Ishikawa (cell line): Measurements from ENCODE around the gene FAM161B.

Source experiments
- CEBPB ChIP-seq: IDR thresholded peaks from 2 replicates; pipeline ENCODE4 v1.6.1; 2012
- CREB1 ChIP-seq: IDR thresholded peaks from 2 replicates; pipeline ENCODE4 v1.6.1; 2012; ENCODE audit warnings: low read depth
- EGR1 ChIP-seq: IDR thresholded peaks from 2 replicates; pipeline ENCODE4 v1.6.1; 2012
- EP300 ChIP-seq: IDR thresholded peaks from 2 replicates; pipeline ENCODE4 v1.6.1; 2012; ENCODE audit warnings: borderline replicate concordance
- FOXM1 ChIP-seq: IDR thresholded peaks from 2 replicates; pipeline ENCODE4 v1.6.1; 2012; ENCODE audit warnings: low read depth, borderline replicate concordance
- NFIC ChIP-seq: IDR thresholded peaks from 2 replicates; pipeline ENCODE4 v1.6.1; 2012
- RAD21 ChIP-seq: IDR thresholded peaks from 2 replicates; pipeline ENCODE4 v1.6.1; 2012; ENCODE audit warnings: low read depth
- TAF1 ChIP-seq: IDR thresholded peaks from 2 replicates; pipeline ENCODE4 v1.6.1; 2012; ENCODE audit warnings: low read depth, mild to moderate bottlenecking
- TCF12 ChIP-seq: IDR thresholded peaks from 2 replicates; pipeline ENCODE4 v1.6.1; 2012; ENCODE audit warnings: low read depth
- TEAD4 ChIP-seq: IDR thresholded peaks from 2 replicates; pipeline ENCODE4 v1.6.1; 2012
- YY1 ChIP-seq: IDR thresholded peaks from 2 replicates; pipeline ENCODE4 v1.6.1; 2012; ENCODE audit warnings: low read depth
- ZBTB7A ChIP-seq: IDR thresholded peaks from 2 replicates; pipeline ENCODE4 v1.6.1; 2012; ENCODE audit warnings: low read depth
- TF ChIP-seq, protein P1 (sequence below): IDR thresholded peaks from 2 replicates; pipeline ENCODE4 v1.6.1; 2012; ENCODE audit warnings: low read depth, mild to moderate bottlenecking
- TF ChIP-seq, protein P2 (sequence below): IDR thresholded peaks from 2 replicates; pipeline ENCODE4 v1.6.1; 2012
- TF ChIP-seq, protein P3 (sequence below): IDR thresholded peaks from 2 replicates; pipeline ENCODE4 v1.6.1; 2012

The FAM161B gene

DNA sequence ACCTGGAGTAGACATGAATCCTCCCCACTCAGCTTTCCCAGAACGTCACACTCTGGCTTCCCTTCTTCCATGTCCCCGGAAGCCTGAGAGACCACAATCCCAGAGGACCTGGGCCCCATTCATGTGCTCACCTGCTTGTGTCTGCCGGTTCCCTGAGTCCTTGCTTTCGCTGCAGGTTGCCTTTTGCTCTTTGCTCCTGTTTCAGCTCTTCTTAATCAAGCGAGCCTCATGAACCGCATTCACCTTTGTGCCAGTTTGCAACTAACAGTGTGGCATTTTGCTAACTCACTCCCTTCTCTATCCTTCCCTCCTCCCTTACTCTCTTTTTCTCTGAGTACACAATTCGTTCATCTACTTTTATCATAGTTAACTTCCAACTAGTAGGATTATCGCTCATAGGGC lies 46.1 kb upstream of the FAM161B start:
- TF ChIP-seq YY1 (no peak), ZBTB7A (no peak), TEAD4 (no peak), NFIC (no peak), CEBPB (no peak), EP300 (no peak), EGR1 (no peak), RAD21 (no peak), TAF1 (no peak), TCF12 (no peak), FOXM1 (no peak), CREB1 (no peak)
- TF ChIP-seq, protein P1, sequence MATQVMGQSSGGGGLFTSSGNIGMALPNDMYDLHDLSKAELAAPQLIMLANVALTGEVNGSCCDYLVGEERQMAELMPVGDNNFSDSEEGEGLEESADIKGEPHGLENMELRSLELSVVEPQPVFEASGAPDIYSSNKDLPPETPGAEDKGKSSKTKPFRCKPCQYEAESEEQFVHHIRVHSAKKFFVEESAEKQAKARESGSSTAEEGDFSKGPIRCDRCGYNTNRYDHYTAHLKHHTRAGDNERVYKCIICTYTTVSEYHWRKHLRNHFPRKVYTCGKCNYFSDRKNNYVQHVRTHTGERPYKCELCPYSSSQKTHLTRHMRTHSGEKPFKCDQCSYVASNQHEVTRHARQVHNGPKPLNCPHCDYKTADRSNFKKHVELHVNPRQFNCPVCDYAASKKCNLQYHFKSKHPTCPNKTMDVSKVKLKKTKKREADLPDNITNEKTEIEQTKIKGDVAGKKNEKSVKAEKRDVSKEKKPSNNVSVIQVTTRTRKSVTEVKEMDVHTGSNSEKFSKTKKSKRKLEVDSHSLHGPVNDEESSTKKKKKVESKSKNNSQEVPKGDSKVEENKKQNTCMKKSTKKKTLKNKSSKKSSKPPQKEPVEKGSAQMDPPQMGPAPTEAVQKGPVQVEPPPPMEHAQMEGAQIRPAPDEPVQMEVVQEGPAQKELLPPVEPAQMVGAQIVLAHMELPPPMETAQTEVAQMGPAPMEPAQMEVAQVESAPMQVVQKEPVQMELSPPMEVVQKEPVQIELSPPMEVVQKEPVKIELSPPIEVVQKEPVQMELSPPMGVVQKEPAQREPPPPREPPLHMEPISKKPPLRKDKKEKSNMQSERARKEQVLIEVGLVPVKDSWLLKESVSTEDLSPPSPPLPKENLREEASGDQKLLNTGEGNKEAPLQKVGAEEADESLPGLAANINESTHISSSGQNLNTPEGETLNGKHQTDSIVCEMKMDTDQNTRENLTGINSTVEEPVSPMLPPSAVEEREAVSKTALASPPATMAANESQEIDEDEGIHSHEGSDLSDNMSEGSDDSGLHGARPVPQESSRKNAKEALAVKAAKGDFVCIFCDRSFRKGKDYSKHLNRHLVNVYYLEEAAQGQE: no peak
- TF ChIP-seq, protein P2, sequence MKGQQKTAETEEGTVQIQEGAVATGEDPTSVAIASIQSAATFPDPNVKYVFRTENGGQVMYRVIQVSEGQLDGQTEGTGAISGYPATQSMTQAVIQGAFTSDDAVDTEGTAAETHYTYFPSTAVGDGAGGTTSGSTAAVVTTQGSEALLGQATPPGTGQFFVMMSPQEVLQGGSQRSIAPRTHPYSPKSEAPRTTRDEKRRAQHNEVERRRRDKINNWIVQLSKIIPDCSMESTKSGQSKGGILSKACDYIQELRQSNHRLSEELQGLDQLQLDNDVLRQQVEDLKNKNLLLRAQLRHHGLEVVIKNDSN: no peak
- TF ChIP-seq, protein P3, sequence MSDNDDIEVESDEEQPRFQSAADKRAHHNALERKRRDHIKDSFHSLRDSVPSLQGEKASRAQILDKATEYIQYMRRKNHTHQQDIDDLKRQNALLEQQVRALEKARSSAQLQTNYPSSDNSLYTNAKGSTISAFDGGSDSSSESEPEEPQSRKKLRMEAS: no peak

DNA sequence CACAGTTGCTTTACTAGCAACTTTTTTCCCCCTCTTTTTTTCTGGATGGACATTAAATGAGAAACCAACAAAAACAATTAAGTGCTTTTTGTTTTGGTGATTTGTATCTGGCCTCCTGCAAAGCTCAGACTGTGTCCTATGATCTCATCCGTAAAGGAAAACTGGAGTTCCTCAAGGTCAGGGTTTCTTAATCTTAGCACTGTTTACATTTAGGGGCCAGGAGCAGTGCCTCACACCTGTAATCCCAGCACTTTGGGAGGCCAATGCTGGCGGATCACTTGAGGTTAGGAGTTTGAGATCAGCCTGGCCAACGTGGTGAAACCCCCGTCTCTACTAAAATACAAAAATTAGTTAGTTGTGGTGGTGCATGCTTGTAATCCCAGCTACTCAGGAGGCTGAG lies 41.2 kb upstream of the FAM161B start:
- TF ChIP-seq CEBPB (no peak), TAF1 (no peak), RAD21 (no peak), ZBTB7A (no peak)
- TF ChIP-seq, protein P2: no peak

DNA sequence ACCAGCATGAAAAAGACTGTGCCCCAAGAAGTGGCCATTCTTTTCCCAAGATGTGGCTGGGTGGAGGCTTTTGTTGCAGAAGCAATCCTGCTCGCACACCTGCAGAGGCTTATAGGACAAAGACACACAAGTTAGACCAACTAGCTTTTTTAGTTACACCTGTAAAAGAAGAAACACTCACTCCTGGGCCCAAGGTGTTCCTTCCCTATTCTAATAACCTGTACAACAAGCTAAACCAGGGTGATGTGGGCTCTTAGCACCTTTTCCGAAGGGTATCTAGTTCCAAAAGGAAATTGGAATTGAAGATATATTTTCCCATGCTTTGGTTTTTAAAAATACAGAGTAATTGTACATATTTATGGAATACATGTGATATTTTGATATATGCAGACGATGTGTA lies 38.2 kb upstream of the FAM161B start:
- TF ChIP-seq NFIC: no peak
- TF ChIP-seq, protein P3: no peak
- TF ChIP-seq CREB1: no peak
- TF ChIP-seq EP300: no peak
- TF ChIP-seq EGR1: no peak
- TF ChIP-seq, protein P2: no peak

DNA sequence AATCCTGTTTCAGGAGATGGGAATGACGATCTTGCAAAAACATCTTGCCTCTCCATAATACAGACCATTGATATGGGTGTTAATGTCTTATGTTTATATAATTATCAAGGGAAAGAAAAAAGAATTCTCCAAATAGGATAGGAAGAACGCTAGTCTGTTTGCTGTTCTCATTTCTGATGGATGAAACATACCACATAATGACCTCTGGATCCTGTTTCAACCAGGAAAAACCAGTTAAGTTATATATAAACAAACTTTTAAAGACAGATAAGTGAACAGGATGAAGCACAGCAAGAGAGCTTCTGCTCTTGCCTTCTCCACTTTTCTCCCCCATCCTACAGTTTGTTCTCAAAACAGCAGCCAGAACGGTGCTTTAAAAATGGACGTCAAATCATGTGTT lies 28.0 kb upstream of the FAM161B start:
- no peak for TF ChIP-seq CEBPB
- no peak for TF ChIP-seq NFIC
- TF ChIP-seq TAF1: no peak
- TF ChIP-seq, protein P1: no peak
- no peak for TF ChIP-seq FOXM1
- no peak for TF ChIP-seq EP300
- no peak for TF ChIP-seq ZBTB7A
- no peak for TF ChIP-seq TEAD4
- no peak for TF ChIP-seq TCF12
- TF ChIP-seq RAD21: no peak

DNA sequence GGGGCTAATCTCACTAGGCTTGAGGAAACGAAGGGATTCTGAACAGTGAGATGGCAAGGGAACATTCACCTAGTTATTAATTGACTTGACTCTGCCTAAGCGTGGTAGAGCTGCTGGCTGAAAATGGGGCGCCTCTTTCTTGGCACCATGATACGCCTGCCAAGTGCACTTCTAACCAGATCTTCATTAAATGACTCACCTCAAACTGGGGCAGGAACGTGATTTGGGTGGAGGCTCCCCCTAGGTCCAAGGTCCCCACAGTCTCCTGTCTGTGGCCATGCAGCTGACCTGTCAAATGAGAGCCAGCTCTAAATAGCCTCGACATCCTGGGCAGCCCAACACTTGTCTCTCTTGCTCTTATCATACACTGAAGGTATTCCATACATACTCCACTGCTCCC lies 26.2 kb upstream of the FAM161B start:
- TF ChIP-seq NFIC: no peak
- TF ChIP-seq, protein P2: no peak
- no peak for TF ChIP-seq RAD21
- no peak for TF ChIP-seq ZBTB7A
- TF ChIP-seq YY1: no peak
- no peak for TF ChIP-seq CREB1
- no peak for TF ChIP-seq EGR1
- TF ChIP-seq CEBPB: no peak
- no peak for TF ChIP-seq TAF1
- no peak for TF ChIP-seq TCF12
- no peak for TF ChIP-seq TEAD4
- TF ChIP-seq, protein P1: no peak
- no peak for TF ChIP-seq EP300
- TF ChIP-seq, protein P3: no peak
- TF ChIP-seq FOXM1: no peak
